NCI-H82 treated with DMSO at 0.1 percent for 48 hours (cell line): ENCODE results near the gene RASSF3.

Experiments used
- DNase-seq: peaks from one replicate; lab custom pipeline; 2025; ENCODE audit not compliant: unreplicated experiment; lab: John Stamatoyannopoulos, UW

Gene RASSF3

DNA sequence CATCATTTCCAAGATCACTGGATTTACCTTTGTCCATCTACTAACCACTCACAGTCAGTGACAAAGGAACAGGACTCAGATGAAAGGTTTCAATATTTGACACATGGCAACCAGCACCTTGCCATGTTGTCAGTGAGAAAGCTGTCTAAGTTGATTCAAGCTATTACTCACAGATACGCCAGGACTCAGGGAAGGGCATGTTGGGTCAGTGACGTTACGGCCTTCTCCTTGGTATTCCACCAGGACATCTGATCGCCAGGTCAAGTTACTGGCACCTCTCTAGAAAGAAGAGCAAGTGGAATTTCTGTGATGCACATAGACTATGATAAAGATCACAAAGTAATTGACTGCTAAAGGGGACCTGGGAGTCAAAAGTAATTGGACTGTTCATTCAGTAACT lies 112.5 kb downstream of the RASSF3 start:
- no peak for DNase-seq

GRCh38 chr12:64723630-64724029 lies 113.3 kb downstream of the RASSF3 start:
- DNase-seq = no peak

DNA sequence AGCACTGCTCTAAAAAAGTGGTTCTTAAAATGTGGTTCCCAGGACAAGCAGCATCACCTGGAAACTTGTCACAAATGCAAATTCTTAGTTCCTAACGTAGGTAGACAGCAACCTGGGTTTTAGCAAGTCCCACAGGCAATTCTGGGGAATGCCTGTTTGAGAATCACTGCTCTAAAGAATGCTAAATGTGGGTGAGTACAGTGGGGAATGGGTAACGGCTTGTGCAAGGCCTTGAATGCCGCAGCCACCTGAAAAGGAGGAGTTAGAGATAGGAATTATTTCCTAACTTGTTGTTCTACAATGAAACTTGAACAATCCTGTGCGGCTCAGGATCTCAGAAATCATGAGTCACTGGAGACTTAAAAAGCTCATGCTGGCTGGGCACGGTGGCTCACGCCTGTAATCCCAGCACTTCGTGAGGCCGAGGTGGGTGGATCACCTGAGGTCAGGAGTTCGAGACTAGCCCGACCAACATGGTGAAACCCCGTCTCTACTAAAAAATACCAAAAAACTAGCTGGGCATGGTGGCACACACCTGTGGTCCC lies 114.0 kb downstream of the RASSF3 start:
- no peak for DNase-seq

DNA sequence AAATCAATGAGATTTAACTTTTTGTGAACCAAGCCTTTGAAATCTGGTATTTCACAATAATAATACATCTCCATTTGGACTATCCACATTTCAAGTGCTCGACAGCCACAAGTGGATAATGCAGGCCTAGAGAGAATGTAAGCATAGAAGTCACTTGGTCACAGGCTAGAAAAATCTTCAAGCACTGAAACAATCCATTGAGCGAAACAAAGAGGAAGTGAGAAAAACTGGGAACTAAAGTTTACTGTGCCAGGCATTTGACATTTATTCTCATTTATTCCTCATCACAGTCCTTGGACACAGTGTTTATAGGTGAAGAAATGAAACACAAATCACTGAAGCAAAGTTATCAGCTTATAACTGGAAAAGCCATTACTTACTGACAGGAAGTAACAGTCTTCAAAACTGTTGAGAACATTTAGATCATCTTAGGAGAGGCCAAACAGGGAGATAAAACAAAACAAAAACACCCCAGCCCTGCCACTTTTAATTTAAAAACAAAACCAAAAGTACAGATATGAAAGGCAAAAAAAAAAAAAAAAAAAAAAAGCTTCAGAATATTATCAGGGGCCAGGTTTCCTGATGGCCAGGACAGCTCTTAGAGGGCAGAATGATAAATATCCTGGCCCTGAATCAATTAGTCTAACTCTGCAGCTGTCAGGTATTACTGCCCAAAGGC lies 119.8 kb downstream of the RASSF3 start:
- peak; percentile 48 for DNase-seq

- DNase-seq = no peak
Observed at GRCh38 chr12:64730588-64730969, 120.3 kb downstream of the RASSF3 start.

GRCh38 chr12:64731683-64732082 lies 121.4 kb downstream of the RASSF3 start:
- DNase-seq = no peak

DNA sequence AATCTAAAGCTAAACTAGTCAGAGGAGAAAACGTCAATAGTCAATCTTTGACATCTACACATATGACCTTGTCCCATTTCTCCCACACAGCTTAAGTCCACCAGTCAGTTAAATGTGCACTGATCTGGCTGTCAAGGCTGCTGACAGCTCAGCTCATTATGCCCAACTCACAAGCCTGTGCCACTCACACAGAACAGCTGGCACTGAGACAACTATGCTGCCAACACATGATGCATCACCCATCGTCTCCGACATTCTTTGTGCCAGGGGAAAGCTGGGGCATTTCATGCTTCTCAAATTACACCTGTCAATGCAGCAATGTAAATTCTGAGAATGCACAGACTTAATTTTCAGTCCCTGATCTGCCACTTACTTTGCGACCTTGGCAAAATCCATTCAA lies 123.6 kb downstream of the RASSF3 start:
- no peak for DNase-seq

- DNase-seq = no peak
Observed at GRCh38 chr12:64735442-64735841, 125.1 kb downstream of the RASSF3 start.

DNA sequence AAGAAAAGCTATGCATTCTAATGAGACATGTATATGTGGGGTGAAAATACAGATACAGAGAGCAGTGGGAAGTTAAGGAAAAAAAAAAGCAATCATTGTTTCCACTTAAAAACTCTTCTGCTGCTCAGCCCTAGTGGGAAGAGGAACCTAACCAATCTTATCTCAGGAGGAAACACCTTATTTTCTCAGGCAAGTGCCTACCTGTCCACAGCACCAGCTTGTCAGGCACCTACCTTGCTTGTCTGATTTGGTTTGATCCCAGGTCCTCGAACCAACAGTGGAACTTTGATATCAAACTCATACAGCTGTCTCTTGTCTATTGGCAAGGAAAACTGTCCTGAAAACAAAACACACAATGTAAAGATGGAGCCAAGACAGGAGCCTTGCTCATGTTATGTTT lies 126.5 kb downstream of the RASSF3 start:
- DNase-seq = no peak

- DNase-seq = no peak
Observed at GRCh38 chr12:64737539-64737938, 127.2 kb downstream of the RASSF3 start.

GRCh38 chr12:64739778-64740177 lies 129.5 kb downstream of the RASSF3 start:
- no peak for DNase-seq

- DNase-seq = no peak
Observed at GRCh38 chr12:64740646-64741045, 130.4 kb downstream of the RASSF3 start.

DNA sequence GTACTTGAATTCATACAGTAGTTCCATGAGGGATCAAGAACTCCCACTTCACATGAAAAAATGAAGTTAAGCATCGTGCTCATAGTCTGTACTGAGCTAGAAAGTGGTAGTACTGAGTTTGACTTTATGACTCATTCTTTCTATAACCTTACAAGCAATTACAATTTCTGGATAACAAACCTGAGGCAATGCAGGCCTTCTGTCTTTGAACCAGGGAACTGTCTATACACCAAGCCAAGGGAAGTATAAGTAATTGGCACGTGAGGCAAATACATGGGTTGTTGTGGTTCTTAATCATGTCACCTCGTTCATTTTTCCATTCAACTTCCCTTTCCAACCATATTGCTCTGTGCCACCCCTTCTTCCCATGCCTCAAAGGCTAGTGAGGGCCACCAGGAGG lies 132.1 kb downstream of the RASSF3 start:
- DNase-seq = no peak

GRCh38 chr12:64743206-64743605 lies 132.9 kb downstream of the RASSF3 start:
- no peak for DNase-seq

DNA sequence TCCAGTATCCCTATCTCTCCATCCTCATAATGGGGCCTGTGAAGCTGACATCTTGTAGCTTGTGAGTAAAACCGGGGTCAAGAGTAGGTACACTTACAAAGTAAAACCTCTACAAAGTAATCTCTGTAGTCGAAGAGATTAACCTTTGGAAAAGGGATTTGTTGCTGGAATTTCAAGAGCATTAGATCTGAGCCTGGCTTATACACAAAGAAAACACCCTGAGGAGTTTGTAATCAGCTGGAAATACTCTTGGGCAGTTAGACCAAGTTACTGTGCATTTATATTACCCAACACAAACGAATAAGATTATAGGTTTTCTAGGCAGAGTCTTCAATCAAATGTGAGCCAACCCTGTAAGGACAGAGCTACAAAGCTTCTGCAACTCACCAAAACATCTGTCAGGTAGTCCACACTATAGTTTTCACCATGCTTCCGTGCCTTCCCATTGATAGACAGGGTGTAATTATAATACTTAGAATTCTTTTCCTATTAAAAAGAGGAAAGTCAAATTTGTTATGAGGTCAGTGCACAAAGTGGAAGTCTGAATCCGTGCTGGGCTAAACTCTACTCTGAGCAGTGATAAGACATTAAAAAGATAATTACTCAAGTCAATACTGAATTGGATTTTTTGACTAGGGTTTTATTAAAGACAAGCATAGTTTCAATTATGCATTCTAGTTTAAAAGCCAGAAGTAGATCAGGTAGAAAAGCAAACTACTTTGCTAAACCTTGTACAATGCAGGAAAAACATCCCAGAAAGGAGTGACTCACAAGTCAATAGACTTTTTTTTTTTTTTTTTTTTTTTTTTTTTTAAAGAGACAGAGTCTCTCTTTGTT lies 134.3 kb downstream of the RASSF3 start:
- DNase-seq = peak; percentile 56

DNA sequence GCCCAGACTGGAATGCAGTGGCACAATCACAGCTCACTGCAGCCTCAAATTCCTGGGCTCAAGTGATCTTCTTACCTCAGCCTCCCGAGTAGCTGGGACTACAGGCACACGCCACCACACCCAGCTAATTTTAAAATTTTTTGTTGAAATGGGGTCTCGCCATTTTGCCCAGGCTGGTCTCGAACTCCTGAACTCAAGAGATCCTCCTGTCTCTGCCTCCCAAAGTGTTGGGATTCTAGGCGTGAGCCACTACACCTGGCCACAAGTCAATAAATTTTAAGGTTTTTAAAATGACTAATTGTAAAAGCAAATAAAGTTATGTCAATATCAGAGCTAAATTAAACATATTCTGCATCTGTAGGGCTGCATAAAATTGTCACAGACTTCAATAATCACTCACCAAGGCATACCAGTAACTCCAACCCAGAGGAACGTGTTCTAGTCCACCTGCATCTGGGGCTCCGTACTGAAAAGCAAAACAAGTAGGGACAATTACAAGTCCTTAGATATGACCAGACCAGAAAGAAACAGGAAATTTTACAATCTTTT lies 135.0 kb downstream of the RASSF3 start:
- DNase-seq = no peak

GRCh38 chr12:64745980-64746379 lies 135.7 kb downstream of the RASSF3 start:
- no peak for DNase-seq

- DNase-seq = no peak
Observed at GRCh38 chr12:64746663-64747062, 136.4 kb downstream of the RASSF3 start.
